GM21825 (cell line): ENCODE measurements around the gene XXYLT1.

Experiments used
- ATAC-seq: cut with Tn5 transposase; IDR thresholded peaks from one replicate; pipeline ENCODE4 v1.9.1; 2021; ENCODE audit warnings: mild to moderate bottlenecking, moderate library complexity; ENCODE audit not compliant: unreplicated experiment

Gene XXYLT1

GRCh38 chr3:195084746-195085145 lies 186.2 kb downstream of the XXYLT1 start:
- ATAC-seq, result no peak

- no peak for ATAC-seq
Measured at GRCh38 chr3:195083659-195084058, 187.3 kb downstream of the XXYLT1 start.

GRCh38 chr3:195082811-195083210 lies 188.1 kb downstream of the XXYLT1 start:
- no peak for ATAC-seq

GRCh38 chr3:195081242-195081963 lies 189.6 kb downstream of the XXYLT1 start:
- no peak for ATAC-seq

GRCh38 chr3:195080571-195081151 lies 190.3 kb downstream of the XXYLT1 start:
- no peak for ATAC-seq

GRCh38 chr3:195080125-195080524 lies 190.8 kb downstream of the XXYLT1 start:
- ATAC-seq, result no peak

- no peak for ATAC-seq
Measured at GRCh38 chr3:195079636-195080035, 191.3 kb downstream of the XXYLT1 start.

- ATAC-seq, result no peak
Measured at GRCh38 chr3:195078891-195079440, 192.0 kb downstream of the XXYLT1 start.

- no peak for ATAC-seq
Measured at GRCh38 chr3:195077611-195078540, 193.1 kb downstream of the XXYLT1 start.

GRCh38 chr3:195076981-195077610 lies 193.9 kb downstream of the XXYLT1 start:
- ATAC-seq, result no peak

GRCh38 chr3:195075941-195076875 lies 194.8 kb downstream of the XXYLT1 start:
- no peak for ATAC-seq

GRCh38 chr3:195075199-195075940 lies 195.6 kb downstream of the XXYLT1 start:
- no peak for ATAC-seq

GRCh38 chr3:195073866-195074860 lies 196.8 kb downstream of the XXYLT1 start:
- no peak for ATAC-seq

- no peak for ATAC-seq
Measured at GRCh38 chr3:195072916-195073564, 197.9 kb downstream of the XXYLT1 start.

GRCh38 chr3:195071916-195072820 lies 198.8 kb downstream of the XXYLT1 start:
- no peak for ATAC-seq

- ATAC-seq, result no peak
Measured at GRCh38 chr3:195071011-195071728, 199.8 kb downstream of the XXYLT1 start.
